HG02678 (cell line): ENCODE measurements around the gene SPRING1.
"Not testable (repeated sequence)": the region's sequence is repeated elsewhere in the genome, so short reads cannot be mapped to it uniquely, and the experiment has no call there.

Source experiments
- ATAC-seq: cut with Tn5 transposase; IDR thresholded peaks from one replicate; pipeline ENCODE4 v1.9.1; 2021; ENCODE audit warnings: mild to moderate bottlenecking, moderate library complexity; ENCODE audit not compliant: unreplicated experiment

Gene SPRING1

DNA sequence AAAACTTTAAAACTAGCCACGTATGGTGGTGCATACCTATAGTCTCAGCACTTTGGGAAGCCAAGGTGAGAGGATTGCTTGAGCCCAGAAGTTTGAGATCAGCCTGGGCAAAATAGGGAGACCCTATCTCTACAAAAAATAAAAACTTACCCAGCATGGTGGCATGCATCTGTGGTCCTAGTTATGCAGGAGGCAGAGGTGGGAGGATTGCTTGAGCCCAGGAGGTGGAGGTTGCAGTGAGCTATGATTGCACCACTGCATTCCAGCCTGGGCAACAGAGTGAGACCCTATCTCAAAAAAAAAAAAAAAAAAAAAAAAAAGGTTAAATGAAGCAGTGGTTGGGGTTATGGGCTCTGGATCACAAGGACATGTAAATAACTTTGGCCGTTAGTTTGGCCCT, 4.9 kb upstream of the SPRING1 start:
- not testable (repeated sequence) for ATAC-seq

DNA sequence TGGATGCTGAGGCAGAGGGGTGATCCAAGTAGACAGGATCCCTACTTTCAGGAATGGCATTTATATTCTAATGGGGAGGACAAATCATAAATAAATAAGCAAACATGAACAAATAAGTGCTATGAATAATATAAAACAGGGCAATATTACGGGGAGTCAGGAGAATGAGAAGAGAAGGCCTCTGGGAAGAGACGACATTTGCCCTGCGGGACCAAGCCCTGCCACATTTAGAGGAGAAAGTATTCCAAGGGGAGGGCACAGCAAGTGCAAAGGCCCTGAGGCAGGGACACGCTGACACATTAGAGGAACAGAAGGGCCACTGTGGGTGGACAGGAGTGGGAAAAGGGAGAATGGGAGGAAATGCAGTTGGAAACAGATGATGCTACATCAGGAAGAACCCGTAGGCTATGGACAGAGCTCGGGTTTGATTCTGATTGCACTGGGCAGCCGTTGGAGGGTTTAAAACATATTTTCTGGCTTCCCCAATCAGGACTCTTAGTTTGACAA, 1.6 kb upstream of the SPRING1 start:
- ATAC-seq: no peak

DNA sequence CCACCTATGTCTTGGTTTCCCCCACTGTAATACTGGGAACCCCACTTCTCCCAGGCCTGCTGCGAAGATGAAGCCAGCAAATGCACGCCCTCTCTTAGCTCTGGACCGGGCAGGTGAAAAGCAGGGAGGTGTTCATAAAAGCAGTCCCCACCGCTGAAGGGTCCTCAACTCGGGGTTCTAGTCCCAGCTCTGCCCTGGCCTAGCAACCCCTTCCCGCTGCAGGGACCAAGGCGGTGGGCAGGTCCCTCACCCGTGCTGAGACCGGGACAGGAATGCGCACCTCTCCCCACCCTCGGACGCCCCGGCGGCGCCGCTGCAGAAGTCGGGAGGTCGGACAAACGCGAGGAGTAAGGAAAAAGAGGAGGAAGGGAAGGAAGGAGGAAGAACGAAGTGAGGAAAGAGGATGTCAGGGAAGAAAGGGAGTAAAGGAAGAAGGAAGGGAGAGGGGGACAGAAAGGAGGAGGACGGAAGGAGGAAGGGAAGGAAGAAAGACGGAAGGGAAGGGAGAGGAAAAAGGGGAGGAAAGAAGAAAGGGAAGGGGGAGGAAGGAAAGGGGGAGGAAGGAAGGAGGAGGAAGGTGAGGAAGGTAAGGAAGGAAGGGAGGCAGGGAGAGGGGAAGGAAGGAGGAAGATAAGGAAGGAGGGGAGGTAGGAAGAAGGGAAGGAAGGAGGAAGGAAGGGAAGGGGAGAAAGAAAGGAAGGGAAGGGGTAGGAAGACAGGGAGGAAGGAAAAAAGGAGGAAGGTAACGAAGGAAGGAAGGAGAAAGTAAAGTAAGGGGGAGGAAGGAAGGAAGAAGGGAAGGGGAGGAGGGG, 701 bp downstream of the SPRING1 start:
- no peak for ATAC-seq

DNA sequence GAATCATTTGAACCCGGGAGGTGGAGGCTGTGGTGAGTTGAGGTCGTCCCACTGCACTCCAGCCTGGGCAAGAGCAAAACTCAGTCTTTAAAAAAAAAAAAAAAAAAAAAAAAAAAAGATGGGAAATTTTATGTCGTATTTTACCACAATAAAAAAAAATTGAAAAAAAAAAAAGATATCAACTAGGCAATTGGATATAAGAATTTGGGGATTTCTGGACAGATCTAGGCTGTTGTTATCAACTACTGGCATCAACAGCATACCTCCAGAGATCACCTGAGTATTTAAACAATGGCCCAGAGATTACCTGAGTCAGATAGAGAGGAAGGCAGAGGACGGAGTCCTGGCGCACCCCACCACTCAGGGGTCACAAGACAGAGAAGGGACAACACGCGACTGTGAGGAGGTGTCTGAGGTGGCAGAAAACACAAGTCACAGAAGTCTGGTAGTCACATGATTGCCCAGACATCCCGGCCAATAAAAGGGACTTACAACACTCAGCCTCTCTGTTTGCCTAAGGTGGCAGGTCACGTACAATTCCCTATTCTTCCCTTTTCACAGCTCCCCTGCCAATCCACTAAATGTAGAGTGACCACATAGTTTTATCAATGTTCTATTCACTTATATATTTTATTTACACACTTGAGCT, 1.8 kb downstream of the SPRING1 start:
- no peak for ATAC-seq

DNA sequence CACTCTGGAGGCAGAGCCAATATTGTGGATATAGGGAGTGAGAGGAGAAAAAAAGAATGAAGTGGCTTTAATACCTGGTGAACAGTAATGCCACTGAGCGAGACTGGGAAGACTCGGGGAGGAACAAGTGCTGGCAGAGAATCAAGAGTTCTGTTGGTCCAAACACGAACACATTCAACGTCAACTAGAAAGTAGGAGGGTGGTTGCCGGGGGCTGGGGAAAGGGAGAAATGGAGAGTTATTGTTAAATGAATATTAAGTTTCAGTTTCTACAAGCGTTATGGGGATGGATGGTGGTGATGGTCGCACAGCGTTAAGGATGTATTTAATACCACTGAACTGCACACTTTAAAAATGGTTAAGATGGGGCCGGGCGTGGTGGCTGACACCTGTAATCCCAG, 2.8 kb downstream of the SPRING1 start:
- ATAC-seq: no peak

DNA sequence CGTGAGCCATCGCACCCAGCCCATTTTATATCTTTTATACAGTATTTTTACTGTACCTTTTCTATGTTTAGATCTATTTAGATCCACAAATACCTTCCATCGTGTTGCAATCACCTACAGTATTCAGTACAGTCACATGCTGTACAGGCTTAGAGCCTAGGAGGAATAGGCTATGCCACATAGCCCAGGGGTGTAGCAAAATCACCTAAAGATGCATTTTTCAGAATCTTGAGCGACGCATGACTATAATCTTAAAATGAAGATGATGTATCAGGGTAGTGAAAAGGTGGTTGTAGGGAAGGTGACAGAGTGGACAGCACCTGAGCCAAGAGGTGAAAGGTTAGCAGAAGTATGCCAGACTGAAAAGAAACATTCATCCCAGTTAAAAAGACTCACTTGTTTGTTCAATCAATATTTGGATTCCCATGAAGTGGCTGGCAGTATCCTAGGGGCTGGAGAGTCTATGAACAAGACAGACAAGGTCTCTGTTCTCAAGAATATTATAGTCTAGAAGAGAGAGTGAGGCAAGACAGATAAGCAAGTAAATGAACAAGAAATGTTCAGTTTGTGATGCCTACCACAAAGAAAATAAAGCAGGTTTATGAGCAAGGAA, 3.6 kb downstream of the SPRING1 start:
- ATAC-seq: no peak

DNA sequence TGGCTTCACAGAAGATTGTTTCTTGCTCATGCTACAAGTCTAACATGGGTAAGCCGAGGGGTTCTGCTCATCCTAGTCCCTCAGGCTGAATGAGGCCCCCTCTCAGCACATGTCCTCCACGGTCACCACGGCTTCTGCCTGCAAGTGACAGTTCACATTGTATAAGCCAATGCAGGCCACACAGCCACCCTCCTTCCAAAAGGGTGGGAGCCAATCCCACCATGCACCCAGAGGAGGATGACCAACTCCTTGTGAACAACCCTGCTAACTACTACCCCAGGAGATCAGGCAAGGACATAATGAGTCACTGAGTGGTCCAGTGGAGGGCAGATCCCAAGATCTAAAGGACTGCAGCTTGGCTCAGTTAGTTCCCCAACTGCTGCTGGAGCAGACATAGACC, 6.1 kb downstream of the SPRING1 start:
- no peak for ATAC-seq

DNA sequence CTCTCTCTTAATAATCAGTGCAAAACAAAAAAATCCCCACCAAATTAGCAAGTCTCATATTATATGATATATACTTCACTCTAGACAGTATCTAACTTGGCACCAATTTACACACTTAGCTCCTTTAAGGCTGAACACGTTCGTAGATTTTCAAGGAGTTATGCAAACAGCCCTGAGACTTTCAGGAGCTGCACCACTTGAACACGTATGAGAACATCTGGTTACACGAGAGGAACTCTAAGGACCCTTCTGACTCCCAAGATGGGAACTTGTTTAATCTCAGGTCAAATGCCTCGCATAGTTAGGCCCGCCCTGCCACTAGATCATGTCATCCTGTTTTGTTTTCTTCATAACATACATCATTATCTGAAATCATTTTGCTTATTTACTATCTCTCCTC, 10.0 kb downstream of the SPRING1 start:
- no peak for ATAC-seq

DNA sequence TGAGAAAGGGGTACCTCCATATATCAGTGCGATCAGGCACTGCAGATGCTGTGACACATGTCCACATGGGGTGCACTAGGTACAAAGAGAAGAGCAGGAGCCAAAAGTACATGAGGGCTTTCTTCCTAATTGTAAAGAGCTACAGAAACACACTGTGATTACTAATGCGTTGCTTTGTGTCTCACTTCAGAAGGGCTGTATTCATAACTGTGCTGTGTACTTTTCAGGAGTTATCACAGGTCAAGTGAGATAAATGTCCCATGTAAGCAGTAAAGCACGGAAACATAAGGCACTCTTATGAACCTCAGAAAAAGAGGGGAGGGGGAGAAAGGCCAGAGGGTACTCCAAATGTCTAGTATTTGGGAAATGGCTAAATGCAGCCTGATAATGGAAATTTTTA, 10.6 kb downstream of the SPRING1 start:
- no peak for ATAC-seq

DNA sequence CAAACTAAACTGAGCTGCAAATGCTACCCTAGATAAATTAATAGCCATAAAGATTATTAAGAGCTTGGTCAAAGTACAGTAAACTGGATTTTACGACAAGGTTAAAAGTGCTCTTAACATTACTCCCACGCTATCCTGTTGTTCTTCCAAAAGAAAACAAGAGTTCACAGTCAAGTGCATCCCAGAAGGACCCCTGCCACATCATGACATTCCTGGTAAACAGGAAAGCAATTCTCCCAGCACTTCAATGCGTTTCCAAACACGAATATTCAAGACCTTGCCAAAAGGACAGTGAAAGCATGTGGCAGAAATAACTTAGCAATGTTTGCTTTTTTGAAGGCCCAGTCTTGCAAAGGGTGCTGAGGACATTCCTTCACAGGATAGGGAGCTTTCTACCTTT, 11.2 kb downstream of the SPRING1 start:
- no peak for ATAC-seq

DNA sequence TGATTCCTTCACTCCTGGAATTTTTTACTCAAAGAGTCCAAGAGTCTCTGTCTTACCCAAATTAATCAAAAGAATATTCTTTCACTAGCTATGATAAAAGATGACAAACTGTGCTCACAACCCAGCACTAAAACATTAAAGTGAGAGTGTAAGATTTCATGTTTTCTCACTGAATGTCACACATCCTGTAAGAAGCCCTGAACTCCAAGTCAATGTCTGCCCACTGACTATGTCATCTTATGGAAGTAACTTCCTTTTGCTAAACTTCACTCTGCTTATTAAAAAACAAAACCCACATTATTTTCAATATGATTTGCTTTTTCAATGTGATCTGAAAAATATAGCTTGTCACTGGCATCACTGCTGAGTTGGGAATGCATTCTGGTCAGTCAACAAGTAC, 15.6 kb downstream of the SPRING1 start:
- ATAC-seq: no peak

DNA sequence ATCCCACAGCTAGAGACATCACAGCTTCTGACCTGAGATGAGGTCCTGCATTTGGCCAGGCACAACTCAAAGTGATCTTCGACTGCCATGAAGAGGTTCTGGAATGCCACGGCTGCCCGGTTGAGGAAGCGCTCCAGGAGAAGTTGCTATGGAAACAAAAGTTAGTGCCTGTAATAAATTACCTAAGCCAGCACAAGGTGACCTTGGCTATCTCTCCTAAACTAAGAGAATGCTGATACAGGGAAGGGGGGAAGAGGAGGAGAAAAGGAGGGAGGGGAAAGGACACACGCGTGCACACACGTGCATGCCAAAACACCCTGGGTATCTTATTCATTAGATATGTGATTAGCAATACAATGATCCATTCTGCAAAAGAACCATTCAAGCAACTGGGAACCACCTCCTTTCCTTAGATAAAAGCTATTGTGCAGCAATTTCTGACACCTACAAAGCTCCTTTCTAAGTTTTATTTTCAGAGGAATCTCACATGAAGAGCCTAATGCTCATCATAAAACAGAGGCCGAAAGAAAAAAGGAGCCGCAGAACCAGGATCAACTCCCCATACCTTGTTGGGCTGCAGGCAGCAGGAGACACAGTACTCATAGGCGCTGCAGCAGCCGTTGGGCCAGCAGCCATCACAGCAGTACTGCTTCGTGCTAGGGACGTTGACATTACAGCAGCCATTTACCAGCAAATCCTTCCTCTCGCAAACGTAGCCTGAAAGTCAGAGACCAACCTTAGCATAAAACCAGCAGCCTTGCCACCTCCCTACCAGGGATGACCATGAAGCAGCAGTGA, 17.9 kb downstream of the SPRING1 start:
- ATAC-seq: no peak

DNA sequence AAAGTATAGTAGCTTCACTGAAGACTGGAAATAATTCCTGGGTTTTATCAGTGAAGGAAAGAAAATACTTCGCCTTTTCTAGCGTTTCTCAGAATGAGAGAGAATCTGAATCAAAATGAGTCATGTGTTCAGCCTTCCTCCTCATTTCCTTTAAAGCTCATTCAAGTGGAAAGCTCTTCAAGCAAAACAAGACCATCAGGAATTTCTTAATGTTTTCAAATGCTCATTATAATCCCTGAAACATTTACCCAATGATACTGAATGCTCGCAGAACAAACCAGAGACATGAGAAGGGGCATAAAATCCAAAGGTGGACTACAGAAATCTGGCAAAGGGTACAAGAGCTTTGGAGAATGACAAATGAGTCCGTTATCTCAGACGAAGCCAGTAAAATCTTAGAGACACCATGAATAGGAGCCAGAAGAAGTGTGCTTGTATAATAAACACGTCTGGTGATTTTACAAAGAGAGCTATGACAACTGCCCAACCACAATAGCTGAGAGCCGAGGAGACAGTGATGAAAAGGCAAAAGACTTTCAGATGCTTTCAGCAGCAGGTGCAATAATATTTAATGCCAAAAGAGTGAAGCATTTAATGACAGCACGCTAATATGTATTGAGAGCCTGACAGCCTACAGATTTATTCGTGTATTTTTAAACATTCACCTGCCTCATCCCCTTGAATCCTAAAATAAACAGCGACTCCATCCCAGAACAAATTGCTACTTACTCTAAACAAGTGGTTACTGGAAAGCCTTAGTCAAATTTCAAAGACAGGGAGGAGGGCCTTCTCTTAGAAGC, 19.0 kb downstream of the SPRING1 start:
- ATAC-seq: no peak

DNA sequence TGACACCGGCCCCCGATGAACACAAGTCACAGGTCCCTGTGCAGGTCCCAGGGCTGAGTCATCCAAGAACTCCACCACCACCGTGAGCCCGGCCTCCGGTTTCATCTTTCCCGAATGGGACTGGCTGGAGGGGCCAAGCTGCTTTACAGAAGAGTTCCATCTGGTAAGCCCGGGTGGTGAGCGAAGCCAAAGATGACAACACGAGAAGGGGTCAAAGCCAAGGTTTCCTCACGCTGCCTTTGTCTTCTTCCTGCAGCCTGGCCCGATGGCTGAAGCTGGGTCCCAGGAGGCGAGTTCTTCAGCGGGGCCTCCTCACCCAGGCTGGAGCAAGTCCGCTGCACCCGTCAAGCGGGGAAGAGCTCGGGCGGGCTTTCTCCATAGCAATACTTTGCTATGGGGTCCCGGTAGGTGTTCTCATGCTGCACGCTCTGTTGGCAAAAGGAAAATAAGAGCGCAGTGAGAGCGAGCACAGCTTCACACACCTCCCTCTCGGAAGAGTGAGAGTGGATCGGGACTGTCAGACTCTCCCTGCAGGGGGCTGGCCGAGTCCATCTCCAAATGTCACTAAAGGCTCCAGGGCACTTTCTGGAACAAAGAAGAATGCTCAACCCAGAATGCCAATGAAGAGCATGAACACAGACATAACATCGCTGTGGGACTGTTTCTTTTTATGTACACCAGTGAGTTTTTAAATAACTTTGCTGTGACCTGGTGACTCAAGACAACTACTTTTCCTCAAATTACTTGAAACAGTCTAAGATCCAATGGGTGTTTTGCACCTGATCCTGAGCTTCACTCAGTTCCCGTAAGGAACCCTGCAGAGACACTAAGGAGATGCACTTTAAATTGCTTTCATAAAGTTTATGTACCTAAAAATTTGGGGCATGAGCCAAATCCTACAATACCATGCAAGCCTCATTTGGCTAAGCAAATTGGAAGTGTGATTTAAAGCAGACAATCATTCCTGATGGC, 20.1 kb downstream of the SPRING1 start:
- ATAC-seq: no peak

DNA sequence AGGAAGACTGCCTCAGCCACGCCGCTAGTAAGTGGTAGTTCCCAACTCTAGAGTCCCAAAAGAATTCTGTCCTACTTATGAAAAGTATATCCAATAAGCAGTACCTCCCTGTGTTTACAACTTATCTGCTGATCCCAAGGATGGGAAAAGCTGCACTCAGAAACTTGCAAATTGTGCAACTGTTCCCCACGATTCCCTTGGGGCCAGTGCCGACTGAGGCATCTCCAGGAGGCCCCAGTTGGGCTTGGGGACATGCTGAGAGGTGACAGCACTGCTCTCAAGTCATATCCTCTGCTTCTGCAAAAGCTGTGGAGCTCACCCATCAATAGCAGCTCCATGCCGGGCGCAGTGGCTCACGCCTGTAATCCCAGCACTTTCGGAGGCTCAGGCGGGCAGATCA, 23.7 kb downstream of the SPRING1 start:
- ATAC-seq: no peak

DNA sequence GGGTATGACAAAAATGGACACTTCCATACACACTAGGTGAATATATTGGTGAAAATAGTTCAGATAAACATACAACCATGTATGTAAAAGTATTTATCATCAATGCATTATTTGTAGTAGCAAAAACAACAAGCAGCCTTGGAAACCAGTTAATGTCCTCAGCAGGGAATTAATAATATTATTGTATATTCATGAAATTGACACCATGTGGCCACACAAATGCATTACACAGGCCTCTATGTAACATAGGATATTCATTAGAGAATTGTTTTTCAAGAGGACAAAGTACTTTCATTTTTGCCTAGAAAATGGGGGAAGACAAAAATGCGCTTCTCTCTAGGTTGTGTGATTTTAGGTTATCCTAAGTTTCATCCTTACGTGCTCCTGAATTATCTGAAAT, 24.3 kb downstream of the SPRING1 start:
- no peak for ATAC-seq

DNA sequence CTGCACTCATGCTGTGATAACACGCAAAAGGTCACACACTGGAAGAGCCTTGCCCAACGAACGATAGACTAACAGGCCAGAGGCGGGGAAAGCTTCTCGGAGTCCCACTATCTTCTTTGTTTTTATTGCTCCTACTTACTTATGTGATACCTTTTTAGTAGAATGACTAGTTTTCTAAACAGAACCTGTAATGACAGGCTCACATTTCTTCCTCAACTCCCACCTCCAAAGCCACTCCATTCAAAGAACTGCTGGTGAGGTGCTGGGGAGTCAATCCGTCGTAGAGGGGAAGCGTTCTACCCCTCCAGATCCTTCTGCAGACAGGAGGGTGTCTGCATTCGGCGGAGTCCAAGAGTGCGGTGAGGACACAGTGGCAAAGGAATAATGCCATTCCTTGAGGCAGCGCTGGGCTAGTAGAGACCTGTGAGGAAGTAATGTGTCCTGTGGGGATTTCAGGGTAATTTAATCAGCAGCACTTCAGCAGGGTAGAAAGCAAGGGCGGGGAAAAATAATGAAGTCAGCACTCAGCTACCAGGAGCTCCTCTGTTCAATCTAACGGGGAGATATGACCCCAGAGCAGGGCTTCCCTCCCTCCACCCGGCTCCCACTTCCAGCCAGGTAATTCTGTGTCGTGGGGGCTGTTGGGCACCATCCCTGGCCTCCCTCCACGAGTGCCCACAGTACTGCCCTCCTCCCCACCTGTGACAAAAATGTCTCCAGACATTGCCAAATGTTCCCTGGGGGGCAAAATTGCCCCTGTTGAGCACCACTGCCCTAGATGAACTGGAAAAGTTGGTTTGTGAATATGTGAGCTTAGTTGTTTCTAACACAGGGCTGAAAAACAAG, 25.2 kb downstream of the SPRING1 start:
- no peak for ATAC-seq
